Stomach smooth muscle (tissue), 2 donors: ENCODE results near the gene NR6A1.

ENCODE experiments used
- H3K27ac ChIP-seq: one replicate; pipeline ENCODE4 v1.7.0; 2013; ENCODE audit warnings: mild to moderate bottlenecking, low read length, inconsistent platforms
- H3K27me3 ChIP-seq, 2 donors: one replicate each; pipeline ENCODE4 v1.7.0; 2013; ENCODE audit warnings: low read length in 2 of 2; ENCODE audit not compliant: insufficient read depth in 2 of 2, control insufficient read depth in 1 of 2
- H3K36me3 ChIP-seq, 2 donors: one replicate each; pipeline ENCODE4 v1.7.0; 2013; ENCODE audit warnings: low read length in 2 of 2; ENCODE audit not compliant: control insufficient read depth in 2 of 2, insufficient read depth in 2 of 2
- H3K4me1 ChIP-seq: one replicate; pipeline ENCODE4 v1.7.0; 2013; ENCODE audit warnings: low read length; ENCODE audit not compliant: control insufficient read depth, insufficient read depth
- H3K4me3 ChIP-seq, 2 donors: one replicate each; pipeline ENCODE4 v1.7.0; 2013; ENCODE audit warnings: low read length in 2 of 2
- H3K9ac ChIP-seq, 2 donors: one replicate each; pipeline ENCODE4 v1.7.0; 2013; ENCODE audit warnings: low read length in 2 of 2, mild to moderate bottlenecking in 1 of 2
- H3K9me3 ChIP-seq, 2 donors: one replicate each; pipeline ENCODE4 v1.7.0; 2013; ENCODE audit warnings: low read length in 2 of 2; ENCODE audit not compliant: control insufficient read depth in 2 of 2
- donor health status: healthy.
- donor health status: Pancreatic carcinoma.

Gene NR6A1

GRCh38 chr9:124771021-124771866 lies at the start of gene NR6A1:
Gene NR6A1, minus strand, starts transcription at chr9:124771311.
- Histone ChIP-seq H3K9ac (peak within 1 kb of the TSS; percentile 66 to 68), H3K27me3 (peaks cover 15 to 36% of the 10 kb centered on the region in 2 donors), H3K27ac (peak within 1 kb of the TSS; percentile 19), H3K9me3 (no peaks in the 10 kb centered on the region), H3K4me3 (peak within 1 kb of the TSS; percentile 62 to 79), H3K36me3 (no peaks in the 10 kb centered on the region), H3K4me1 (peaks cover 11% of the 10 kb centered on the region)

- no peaks in the 10 kb centered on the region for H3K9me3 ChIP-seq
- H3K9ac ChIP-seq = no peak overlapping the region
- no peak overlapping the region for H3K27ac ChIP-seq
- no peaks in the 10 kb centered on the region for H3K36me3 ChIP-seq
- H3K27me3 ChIP-seq = no peaks in the 10 kb centered on the region
- no peak overlapping the region for H3K4me3 ChIP-seq
- H3K4me1 ChIP-seq = no peaks in the 10 kb centered on the region
Measured at GRCh38 chr9:124818431-124819281, 47.5 kb upstream of the NR6A1 start.

GRCh38 chr9:124815601-124816000 lies 44.5 kb upstream of the NR6A1 start:
- Histone ChIP-seq H3K9ac (no peak overlapping the region), H3K9me3 (no peaks in the 10 kb centered on the region), H3K36me3 (no peaks in the 10 kb centered on the region), H3K27ac (no peak overlapping the region), H3K4me3 (no peak overlapping the region), H3K27me3 (no peaks in the 10 kb centered on the region), H3K4me1 (peaks cover 11% of the 10 kb centered on the region)

GRCh38 chr9:124814164-124814535 lies 43.0 kb upstream of the NR6A1 start:
- Histone ChIP-seq H3K4me1 (peaks cover 11% of the 10 kb centered on the region), H3K4me3 (no peak overlapping the region), H3K9me3 (no peaks in the 10 kb centered on the region), H3K9ac (no peak overlapping the region), H3K36me3 (no peaks in the 10 kb centered on the region), H3K27ac (no peak overlapping the region), H3K27me3 (no peaks in the 10 kb centered on the region)

- no peaks in the 10 kb centered on the region for H3K27me3 ChIP-seq
- no peak overlapping the region for H3K9ac ChIP-seq
- H3K4me1 ChIP-seq = peaks cover 11% of the 10 kb centered on the region
- no peaks in the 10 kb centered on the region for H3K9me3 ChIP-seq
- no peak overlapping the region for H3K27ac ChIP-seq
- no peaks in the 10 kb centered on the region for H3K36me3 ChIP-seq
- no peak overlapping the region for H3K4me3 ChIP-seq
Measured at GRCh38 chr9:124813501-124814163, 42.5 kb upstream of the NR6A1 start.

- Histone ChIP-seq H3K27ac (no peak overlapping the region), H3K9ac (no peak overlapping the region), H3K4me1 (peaks cover 11% of the 10 kb centered on the region), H3K9me3 (no peaks in the 10 kb centered on the region), H3K36me3 (no peaks in the 10 kb centered on the region), H3K4me3 (no peak overlapping the region), H3K27me3 (no peaks in the 10 kb centered on the region)
Measured at GRCh38 chr9:124813041-124813440, 41.9 kb upstream of the NR6A1 start.

GRCh38 chr9:124812441-124812876 lies 41.3 kb upstream of the NR6A1 start:
- H3K4me1 ChIP-seq = peaks cover 11% of the 10 kb centered on the region
- H3K4me3 ChIP-seq = no peak overlapping the region
- H3K27ac ChIP-seq = no peak overlapping the region
- no peaks in the 10 kb centered on the region for H3K36me3 ChIP-seq
- H3K9ac ChIP-seq = no peak overlapping the region
- no peaks in the 10 kb centered on the region for H3K9me3 ChIP-seq
- H3K27me3 ChIP-seq = no peaks in the 10 kb centered on the region

- H3K4me3 ChIP-seq = no peak overlapping the region
Measured at GRCh38 chr9:124810663-124811355, 39.7 kb upstream of the NR6A1 start.

GRCh38 chr9:124809741-124810500 lies 38.8 kb upstream of the NR6A1 start:
- Histone ChIP-seq H3K4me1 (peaks cover 11% of the 10 kb centered on the region), H3K27ac (no peak overlapping the region), H3K36me3 (peaks cover 0 to 5% of the 10 kb centered on the region in 2 donors), H3K9me3 (no peaks in the 10 kb centered on the region), H3K9ac (no peak overlapping the region), H3K27me3 (no peaks in the 10 kb centered on the region), H3K4me3 (no peak overlapping the region)

More at GRCh38 chr9:124810663-124811355, 39.7 kb upstream of the NR6A1 start:
- Histone ChIP-seq H3K36me3 (no peaks in the 10 kb centered on the region), H3K9ac (no peak overlapping the region), H3K9me3 (no peaks in the 10 kb centered on the region), H3K4me1 (peaks cover 11% of the 10 kb centered on the region), H3K27me3 (no peaks in the 10 kb centered on the region), H3K27ac (peak overlapping the region; percentile 53)
